Loucy (cell line): ENCODE results near the gene HK1.

Source experiments
- CTCF ChIP-seq: fragments of 200-600 bp; sonication (generic); conservative IDR thresholded peaks from 2 replicates; pipeline ENCODE4 v1.5.1; 2014; ENCODE audit warnings: mild to moderate bottlenecking, antibody characterized with exemption, low read length
- EZH2phosphoT487 ChIP-seq: fragments of 200-600 bp; IDR thresholded peaks from 2 replicates; pipeline ENCODE4 v1.6.1; 2018; ENCODE audit warnings: antibody characterized with exemption, mild to moderate bottlenecking, moderate library complexity, borderline replicate concordance

GRCh38 chr10:69352569-69353264 lies 74.4 kb downstream of the HK1 start:
- TF ChIP-seq CTCF = no peak
- TF ChIP-seq EZH2phosphoT487 = no peak
